Measurements from ENCODE around the gene SLC35F6. TPM values are rescaled to one million over a fixed set of nuclear protein-coding genes. Genes with fewer than 3 reads are reported as not detected.

SLC35F6 gene
- total RNA-seq, 2 donors from 2014 or later = 56.6 to 58.6 TPM

DNA sequence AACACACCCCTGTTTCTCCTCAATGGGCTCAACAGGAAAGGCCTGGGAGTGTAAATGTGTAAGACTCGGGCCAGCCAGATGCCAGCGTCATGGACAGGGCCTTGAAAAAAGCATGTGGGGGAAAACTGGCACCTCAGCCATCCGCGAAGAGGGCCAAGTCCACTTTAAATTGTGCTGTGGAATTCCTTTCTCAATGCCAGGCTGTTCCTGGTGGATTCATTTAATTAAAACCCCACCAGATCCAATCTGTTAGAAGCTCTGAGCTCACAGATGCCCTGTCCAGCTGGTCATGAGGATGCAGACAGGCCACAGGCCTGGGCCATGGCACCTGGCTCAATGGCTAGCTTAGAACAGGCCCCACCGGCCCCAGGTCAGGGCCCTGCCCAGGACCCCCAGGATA, 46.7 kb upstream of the SLC35F6 start:
- H3K9me3 ChIP-seq = no peaks in the 10 kb centered on the region
- H3K4me3 ChIP-seq = no peak overlapping the region
- no peaks in the 10 kb centered on the region for H3K27me3 ChIP-seq (replicated peaks; ENCODE audit: insufficient read depth)
- H3K36me3 ChIP-seq = no peaks in the 10 kb centered on the region
- peaks cover 15% of the 10 kb centered on the region for H3K4me1 ChIP-seq (replicated peaks)
- no peak for DNase-seq (ENCODE audit: low spot score)
- intact Hi-C loops (cut with DNase I) = no loop called here
- 75% methylated on average over 5 of the region's 5 CpGs for WGBS
- TF ChIP-seq POLR2AphosphoS5 (IDR thresholded peaks at IDR 0.05) (no peak), POLR2A (IDR thresholded peaks at IDR 0.05) (no peak)
- TF ChIP-seq, protein P1, sequence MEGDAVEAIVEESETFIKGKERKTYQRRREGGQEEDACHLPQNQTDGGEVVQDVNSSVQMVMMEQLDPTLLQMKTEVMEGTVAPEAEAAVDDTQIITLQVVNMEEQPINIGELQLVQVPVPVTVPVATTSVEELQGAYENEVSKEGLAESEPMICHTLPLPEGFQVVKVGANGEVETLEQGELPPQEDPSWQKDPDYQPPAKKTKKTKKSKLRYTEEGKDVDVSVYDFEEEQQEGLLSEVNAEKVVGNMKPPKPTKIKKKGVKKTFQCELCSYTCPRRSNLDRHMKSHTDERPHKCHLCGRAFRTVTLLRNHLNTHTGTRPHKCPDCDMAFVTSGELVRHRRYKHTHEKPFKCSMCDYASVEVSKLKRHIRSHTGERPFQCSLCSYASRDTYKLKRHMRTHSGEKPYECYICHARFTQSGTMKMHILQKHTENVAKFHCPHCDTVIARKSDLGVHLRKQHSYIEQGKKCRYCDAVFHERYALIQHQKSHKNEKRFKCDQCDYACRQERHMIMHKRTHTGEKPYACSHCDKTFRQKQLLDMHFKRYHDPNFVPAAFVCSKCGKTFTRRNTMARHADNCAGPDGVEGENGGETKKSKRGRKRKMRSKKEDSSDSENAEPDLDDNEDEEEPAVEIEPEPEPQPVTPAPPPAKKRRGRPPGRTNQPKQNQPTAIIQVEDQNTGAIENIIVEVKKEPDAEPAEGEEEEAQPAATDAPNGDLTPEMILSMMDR (IDR thresholded peaks at IDR 0.05) = no peak
- H3K27ac ChIP-seq = no peak overlapping the region

DNA sequence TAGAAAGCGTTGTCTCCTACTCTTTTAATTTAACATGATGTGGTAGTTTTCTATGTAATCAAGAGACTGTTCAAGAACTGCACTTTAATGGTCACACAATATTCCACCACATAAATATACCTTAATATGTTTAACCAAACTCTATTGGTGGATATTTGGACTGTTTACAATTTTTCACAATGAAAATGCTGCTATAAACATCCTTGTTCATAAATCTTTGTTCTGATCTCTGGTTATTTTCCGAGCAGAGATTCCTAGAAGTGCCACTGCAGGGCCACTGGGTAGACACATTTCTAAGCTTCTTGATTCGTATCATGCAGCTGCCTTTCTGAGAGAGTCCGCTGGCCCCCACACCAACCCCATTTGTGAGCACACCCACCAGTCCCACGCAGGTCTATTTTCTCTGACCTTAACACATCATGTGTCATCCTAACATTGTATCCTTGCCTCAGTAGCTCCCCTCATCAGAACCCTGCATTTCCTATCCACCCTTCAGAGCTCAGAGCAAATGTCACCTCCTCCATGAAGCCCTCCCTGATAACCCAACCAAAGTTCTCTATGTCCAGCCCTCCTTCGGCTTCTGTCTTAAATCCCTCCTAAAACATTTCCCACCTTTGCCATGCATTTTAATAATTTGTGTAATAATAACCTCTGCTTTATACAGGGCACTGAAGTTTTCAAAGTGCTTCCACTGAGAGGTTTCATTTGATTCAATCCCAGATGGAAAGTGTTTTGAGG, 45.0 kb upstream of the SLC35F6 start:
- H3K9me3 ChIP-seq = no peaks in the 10 kb centered on the region
- WGBS = 54% methylated on average over 6 of the region's 6 CpGs
- H3K27ac ChIP-seq = peak overlapping the region; percentile 48
- peak; percentile 64 for TF ChIP-seq POLR2AphosphoS5 (IDR thresholded peaks at IDR 0.05)
- no peak for TF ChIP-seq POLR2A (IDR thresholded peaks at IDR 0.05)
- intact Hi-C loops (cut with DNase I) = no loop called here
- no peaks in the 10 kb centered on the region for H3K27me3 ChIP-seq (replicated peaks; ENCODE audit: insufficient read depth)
- H3K4me3 ChIP-seq = no peak overlapping the region
- peaks cover 15% of the 10 kb centered on the region for H3K4me1 ChIP-seq (replicated peaks)
- no peaks in the 10 kb centered on the region for H3K36me3 ChIP-seq
- DNase-seq (ENCODE audit: low spot score) = no peak

DNA sequence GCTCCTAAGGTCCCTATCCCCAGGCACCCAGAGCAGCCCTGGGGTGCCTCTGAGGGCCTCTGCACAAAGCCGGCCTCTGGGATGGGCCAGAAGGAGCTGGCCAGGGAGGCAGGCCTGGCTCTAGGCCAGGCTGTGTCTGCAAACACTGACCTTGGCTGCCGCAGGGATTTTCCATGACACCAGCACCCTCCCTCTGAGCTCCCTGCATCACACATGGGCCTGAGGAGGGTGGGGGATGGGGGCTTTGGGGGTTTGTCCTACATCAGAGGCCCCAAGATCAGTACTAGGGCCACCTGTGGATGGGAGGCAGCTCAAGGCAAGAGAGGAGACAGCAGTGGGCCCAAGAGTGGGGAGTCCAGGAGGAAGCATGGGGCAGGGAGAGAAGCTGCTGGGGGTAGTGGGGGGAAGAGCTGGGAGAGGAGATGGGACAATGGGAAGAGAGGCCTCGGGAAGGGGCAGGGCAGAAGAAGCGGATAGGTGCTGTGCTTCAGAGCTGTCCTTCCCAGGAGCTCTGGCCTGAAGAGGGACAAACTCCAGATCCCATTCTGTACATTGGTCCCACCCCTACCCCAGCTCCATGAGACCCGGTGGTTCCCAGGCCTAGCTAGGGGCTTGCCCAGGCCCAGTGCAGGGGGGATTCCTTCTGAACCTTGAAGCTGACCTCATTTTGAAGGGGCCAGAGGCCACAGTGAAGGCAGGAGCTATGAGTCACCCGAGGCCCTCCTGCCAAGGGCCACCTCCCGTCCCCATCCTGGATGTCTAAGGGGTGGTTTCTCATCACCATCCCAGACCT, 43.6 kb upstream of the SLC35F6 start:
- H3K27ac ChIP-seq = peak overlapping the region; percentile 55 to 74
- DNase-seq (ENCODE audit: low spot score) = peak; percentile 81
- H3K4me3 ChIP-seq = no peak overlapping the region
- no peaks in the 10 kb centered on the region for H3K36me3 ChIP-seq
- intact Hi-C loops (cut with DNase I) = no loop called here
- no peaks in the 10 kb centered on the region for H3K27me3 ChIP-seq (replicated peaks; ENCODE audit: insufficient read depth)
- 52% methylated on average over 7 of the region's 7 CpGs for WGBS
- H3K4me1 ChIP-seq (replicated peaks) = peaks cover 15% of the 10 kb centered on the region
- no peaks in the 10 kb centered on the region for H3K9me3 ChIP-seq
- TF ChIP-seq POLR2AphosphoS5 (IDR thresholded peaks at IDR 0.05) (peak; percentile 91), POLR2A (IDR thresholded peaks at IDR 0.05) (no peak)

DNA sequence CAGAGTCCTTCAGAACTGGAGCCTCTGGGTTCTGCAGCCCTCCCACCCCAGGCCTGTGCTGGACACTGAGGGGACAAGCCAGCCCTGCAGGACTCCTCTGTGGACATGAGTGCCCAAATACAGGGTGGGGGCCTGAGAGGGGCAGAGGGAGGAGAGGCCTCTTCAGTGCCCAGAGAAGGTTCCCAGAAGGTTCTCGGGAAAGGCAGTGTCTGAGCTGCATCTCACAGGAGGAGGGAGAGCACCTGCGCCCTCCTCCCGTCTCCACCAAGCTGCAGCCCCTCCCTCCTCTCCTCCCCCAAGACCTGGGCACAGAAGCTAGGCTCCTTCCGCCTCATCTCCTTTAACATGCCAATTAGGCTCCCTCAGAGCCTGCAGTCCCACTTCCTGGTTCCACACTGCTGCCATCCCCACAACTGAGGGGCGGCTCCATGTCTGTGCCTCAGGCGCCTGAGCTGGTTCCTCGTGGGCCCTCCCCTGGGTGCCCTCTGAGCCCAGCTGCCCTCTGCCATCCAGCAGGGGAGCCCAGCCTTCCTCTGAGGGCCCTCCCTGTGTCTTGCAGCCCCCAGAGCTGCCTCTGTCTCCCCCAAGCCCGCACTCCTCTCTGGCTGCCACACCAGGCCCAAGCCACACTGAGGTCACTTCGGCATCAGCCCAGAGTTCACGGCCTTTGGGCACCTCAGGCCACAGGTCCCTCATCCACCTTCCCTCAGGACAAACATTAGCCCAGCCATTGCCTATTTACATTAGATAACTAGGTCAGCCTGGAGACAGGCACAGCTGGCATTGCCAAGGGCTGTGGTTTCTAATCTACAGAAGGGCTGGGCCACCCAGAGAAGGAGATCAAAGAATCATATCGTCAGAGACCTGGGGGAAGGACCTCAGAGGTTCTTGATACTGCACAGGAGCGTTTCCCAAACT, 42.7 kb upstream of the SLC35F6 start:
- no peaks in the 10 kb centered on the region for H3K27me3 ChIP-seq (replicated peaks; ENCODE audit: insufficient read depth)
- H3K4me3 ChIP-seq = no peak overlapping the region
- 81% methylated on average over 12 of the region's 12 CpGs for WGBS
- H3K4me1 ChIP-seq (replicated peaks) = peaks cover 15% of the 10 kb centered on the region
- H3K36me3 ChIP-seq = no peaks in the 10 kb centered on the region
- intact Hi-C loops (cut with DNase I) = no loop called here
- H3K9me3 ChIP-seq = no peaks in the 10 kb centered on the region
- TF ChIP-seq POLR2AphosphoS5 (IDR thresholded peaks at IDR 0.05) (no peak), POLR2A (IDR thresholded peaks at IDR 0.05) (no peak)
- TF ChIP-seq, protein P1 (IDR thresholded peaks at IDR 0.05) = no peak
- DNase-seq (ENCODE audit: low spot score) = no peak
- peak overlapping the region; percentile 55 to 74 for H3K27ac ChIP-seq

DNA sequence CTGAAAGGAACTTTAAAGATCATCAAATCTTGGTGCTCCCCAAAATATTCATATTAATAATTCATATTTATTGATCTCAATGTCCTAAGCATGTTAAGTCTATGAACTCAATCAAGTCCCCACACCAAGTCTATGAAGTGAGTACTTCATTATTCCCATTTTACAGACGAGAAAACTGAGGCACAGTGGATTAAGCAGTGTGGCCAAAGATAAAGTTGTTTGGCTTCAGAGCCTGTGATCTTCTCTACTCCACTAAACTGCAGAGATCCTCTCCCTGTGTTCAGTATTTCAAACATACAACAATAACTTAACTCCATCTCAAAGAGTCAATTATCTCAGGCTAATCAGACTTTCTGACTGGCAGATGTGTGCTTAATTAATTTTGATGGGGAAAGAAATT, 41.8 kb upstream of the SLC35F6 start:
- intact Hi-C loops (cut with DNase I) = no loop called here
- peaks cover 15% of the 10 kb centered on the region for H3K4me1 ChIP-seq (replicated peaks)
- TF ChIP-seq, protein P1 (IDR thresholded peaks at IDR 0.05) = no peak

More for the DNA sequence above, 41.8 kb upstream of the SLC35F6 start:
- Histone ChIP-seq H3K4me3 (no peak overlapping the region), H3K9me3 (no peaks in the 10 kb centered on the region), H3K27ac (no peak overlapping the region), H3K27me3 (replicated peaks; ENCODE audit: insufficient read depth) (no peaks in the 10 kb centered on the region), H3K36me3 (no peaks in the 10 kb centered on the region)
- WGBS = 82% methylated on average over 1 of the region's 1 CpG
- DNase-seq (ENCODE audit: low spot score) = no peak
